Gastrocnemius medialis (tissue), 4 donors: ENCODE measurements around the gene TRIM71.

ENCODE experiments used
- POLR2A ChIP-seq, 2 donors: fragments of 450-650 bp; IDR thresholded peaks; one replicate each; pipeline ENCODE4 v1.6.1; 2017; ENCODE audit warnings: antibody characterized with exemption in 2 of 2, mild to moderate bottlenecking in 2 of 2, moderate library complexity in 2 of 2
- TF ChIP-seq, protein P1 (sequence below), 5 experiments: fragments of 450-650 bp in 3 of 5; fragments of 200-600 bp in 2 of 5; sonication (generic) in 2 of 5; IDR thresholded peaks in 4 of 5; conservative IDR thresholded peaks in 1 of 5; 1 replicate in 4 of 5; 2 replicates in 1 of 5; pipeline ENCODE4 v1.5.1; 2016 to 2019; ENCODE audit warnings: antibody characterized with exemption in 5 of 5, mild to moderate bottlenecking in 3 of 5, moderate library complexity in 3 of 5

DNA sequence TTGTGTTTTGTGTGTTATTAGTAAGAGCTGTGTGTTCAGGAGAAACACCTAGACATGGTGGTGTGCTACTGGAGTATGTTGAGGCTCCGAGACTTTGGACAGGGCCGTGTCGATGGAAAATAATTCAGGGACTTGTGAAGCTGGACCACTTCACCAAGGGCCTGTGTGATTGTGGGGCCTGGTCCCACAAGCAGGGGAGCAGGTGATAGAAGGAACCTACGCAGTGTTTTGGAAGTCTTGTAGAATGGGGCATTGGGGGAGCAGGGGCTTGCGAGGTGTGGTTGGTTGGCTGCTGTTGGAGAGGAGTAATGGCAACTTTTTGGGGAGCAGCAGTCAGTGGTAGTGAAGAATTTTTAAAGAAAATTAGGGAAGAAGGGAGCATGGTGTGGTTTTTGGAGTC lies 48.7 kb downstream of the TRIM71 start:
- TF ChIP-seq, protein P1, sequence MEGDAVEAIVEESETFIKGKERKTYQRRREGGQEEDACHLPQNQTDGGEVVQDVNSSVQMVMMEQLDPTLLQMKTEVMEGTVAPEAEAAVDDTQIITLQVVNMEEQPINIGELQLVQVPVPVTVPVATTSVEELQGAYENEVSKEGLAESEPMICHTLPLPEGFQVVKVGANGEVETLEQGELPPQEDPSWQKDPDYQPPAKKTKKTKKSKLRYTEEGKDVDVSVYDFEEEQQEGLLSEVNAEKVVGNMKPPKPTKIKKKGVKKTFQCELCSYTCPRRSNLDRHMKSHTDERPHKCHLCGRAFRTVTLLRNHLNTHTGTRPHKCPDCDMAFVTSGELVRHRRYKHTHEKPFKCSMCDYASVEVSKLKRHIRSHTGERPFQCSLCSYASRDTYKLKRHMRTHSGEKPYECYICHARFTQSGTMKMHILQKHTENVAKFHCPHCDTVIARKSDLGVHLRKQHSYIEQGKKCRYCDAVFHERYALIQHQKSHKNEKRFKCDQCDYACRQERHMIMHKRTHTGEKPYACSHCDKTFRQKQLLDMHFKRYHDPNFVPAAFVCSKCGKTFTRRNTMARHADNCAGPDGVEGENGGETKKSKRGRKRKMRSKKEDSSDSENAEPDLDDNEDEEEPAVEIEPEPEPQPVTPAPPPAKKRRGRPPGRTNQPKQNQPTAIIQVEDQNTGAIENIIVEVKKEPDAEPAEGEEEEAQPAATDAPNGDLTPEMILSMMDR (IDR thresholded peaks at IDR 0.05 in 4 of 5, conservative IDR thresholded peaks at IDR 0.05 in 1 of 5) = no peak
- no peak for TF ChIP-seq POLR2A (IDR thresholded peaks at IDR 0.05)
